HG02938 (cell line): ENCODE results near the gene HMHB1.
"Not testable (repeated sequence)": the region's sequence is repeated elsewhere in the genome, so short reads cannot be mapped to it uniquely, and the experiment has no call there.

ENCODE experiments used
- ATAC-seq: cut with Tn5 transposase; IDR thresholded peaks from one replicate; pipeline ENCODE4 v1.9.1; 2021; ENCODE audit warnings: mild to moderate bottlenecking, moderate library complexity; ENCODE audit not compliant: unreplicated experiment

Gene HMHB1

DNA sequence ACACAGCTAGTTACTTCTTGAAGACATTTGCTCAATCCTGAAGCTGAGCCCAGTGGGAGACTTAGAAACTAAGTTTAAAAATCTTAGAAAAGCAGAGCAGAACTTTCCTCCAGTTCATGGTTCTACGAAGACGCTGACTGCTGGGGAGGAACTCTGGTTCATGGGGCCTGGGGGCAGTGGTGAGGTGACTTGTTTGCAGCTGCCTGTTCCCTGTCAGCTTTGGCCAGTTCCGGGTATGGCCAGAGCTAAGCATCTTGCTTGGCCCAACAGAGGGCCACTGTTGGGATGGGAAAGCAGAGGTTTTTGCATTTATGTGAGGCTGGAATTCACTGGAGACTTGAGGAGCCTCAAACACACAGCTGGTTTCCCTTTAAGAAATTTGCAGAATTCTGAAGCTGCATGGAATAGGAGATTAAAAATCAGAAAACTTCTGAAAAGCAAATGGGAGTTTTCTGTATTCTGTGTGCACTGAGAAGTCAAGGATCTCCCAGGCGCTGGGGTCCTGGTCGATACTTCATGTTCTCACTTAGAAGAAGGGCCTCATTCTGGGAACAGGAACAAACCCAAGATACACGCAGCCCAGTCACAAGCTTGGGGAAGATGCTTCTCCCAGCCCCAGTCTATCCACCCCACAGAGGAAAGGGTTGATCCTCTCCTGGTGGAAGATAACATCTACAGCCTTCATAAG, 10.6 kb upstream of the HMHB1 start:
- ATAC-seq, result no peak

DNA sequence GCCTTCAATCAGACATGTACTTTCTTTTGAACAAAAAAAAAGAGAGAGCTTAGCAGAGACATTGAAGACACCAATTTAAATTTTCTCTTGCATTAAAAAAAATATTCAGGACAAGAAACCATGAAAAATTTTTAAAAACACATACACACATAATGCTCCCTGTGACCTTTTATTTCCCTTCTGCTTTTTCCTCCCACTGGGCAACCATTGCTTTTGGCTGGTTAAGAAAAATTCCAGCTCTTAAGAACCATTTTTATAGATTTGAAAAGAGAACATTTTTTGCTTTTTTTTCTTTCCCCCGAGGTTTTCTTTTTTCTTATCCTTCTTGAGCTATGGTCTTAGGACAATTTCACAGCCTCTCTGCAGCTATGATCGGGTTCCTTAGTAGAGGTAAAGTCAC, 6.1 kb upstream of the HMHB1 start:
- no peak for ATAC-seq

DNA sequence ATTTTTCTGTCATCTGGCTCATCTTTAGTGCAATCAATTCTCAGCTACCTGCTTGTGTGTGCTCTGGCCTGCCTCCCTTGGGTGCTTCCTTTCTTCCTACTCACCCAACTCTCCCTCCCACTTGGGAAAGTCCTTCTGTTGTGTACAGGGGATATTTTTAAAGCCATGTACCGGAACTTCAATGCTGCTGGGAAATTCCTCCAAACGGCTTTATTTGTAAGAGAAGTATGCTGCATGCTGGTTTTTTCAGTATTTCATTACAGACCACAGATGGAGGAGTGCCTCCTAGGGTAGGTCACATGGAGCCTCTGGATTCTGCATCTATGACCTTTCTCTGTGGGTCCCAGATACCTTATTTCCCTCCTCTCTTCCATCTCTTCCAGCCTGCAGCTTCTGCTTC, 5.4 kb upstream of the HMHB1 start:
- no peak for ATAC-seq

DNA sequence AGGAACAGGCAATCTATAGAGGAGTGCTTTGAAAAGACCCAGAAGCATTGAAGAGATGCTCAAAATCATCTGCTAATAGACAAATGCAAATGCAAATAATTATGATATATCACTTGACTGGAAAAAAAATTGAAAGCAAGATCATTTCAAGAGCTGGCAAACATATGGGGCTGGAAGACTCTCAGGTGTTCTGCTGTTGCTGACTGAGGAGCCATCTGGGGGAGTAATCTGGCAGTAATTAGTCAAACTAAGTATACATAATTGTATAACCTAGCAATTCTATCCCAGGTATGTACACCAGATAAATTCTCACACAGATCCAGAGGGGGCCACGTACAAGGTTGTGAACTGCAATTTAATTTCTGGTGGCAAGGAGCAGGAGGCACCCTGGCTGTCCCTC, 4.6 kb upstream of the HMHB1 start:
- no peak for ATAC-seq

DNA sequence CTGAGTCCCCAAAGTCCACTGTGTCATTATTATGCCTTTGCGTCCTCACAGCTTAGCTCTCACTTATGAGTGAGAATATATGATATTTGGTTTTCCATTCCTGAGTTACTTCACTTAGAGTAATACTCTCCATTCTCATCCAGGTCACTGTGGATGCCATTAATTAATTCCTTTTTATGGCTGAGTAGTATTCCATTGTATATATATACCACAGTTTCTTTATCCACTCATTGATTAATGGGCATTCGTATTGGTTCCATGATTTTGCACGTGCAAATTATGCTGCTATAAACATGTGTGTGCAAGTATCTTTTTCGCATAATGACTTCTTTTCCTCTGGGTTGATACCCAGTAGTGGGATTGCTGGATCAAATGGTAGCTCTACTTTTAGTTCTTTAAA, 4.4 kb downstream of the HMHB1 start:
- not testable (repeated sequence) for ATAC-seq

DNA sequence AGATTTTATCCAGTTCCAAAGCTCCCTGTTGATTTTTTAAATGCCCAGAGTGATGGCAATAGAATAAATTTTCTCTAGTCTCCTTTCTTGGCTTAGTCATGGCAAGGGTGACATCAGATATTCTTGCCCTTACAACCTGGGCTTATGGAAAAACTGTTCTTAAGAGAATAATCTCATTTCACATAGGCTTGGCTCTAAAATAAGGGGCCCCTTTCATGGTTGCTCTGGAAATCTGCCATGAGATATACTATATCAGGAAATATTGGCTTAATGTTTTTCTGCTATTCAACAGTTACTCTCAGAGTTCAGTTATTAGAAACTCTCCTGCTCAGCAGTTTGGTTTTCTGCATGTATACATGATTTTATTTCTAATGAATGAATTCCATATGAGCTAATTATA, 7.8 kb downstream of the HMHB1 start:
- no peak for ATAC-seq

DNA sequence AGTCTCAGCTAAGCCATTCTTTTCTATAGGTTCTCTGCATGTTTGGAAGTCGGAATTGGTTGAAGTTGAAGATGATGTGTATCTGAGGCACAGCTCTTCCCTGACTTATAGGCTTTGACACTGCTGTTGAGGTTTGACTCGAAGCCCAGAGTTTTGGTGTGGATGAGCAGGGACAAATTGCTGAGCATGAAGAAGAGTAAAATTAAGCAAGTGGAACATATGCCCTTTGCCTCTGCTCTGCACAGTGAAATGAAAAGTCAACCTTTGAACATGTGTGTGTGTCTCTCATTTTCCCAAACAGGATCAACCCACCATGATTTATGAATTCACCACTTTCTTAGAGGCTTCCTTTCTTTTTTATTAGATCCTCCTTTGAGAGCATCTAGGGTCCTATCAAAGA, 8.5 kb downstream of the HMHB1 start:
- ATAC-seq, result no peak

DNA sequence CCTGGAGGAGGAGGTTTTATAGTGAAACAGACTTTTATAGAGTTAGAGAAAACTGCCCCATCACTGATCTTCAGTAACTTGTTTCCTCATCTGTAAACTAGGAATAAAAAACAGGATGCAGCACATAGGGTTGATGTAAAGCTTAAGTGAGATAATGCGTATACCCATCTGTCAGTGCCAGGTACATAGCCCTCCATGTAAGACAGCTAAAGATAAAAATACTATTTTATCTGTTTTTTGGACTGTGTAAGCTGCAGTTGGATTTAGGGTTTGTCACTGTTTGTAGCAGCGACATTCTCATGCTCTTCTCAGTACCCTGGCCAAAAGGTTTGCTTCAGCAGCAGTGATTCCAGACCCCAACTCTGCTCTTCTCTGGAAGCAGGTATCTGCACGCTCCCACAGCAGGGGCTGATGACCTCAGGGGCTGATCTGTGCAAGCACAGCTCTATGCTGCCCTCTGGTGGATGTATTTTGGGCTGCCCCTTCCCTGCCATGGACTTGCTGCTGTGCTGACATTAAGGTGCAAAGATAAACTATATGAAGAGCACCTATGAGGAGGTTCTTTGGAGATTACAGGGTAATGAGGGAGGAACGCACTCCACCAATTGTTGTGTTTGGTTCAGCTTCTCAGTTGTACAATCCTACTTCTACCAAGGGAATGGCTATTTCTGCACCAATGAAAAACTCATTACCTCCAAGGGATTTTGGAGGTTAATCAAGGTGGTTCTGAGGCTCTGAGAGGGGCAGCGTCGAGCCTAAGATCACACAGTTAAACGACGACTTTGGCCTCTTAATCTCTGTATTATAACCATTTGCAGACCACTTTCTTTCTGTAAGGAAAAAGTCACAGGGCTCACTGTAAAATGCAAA, 13.1 kb downstream of the HMHB1 start:
- peak; percentile 51 for ATAC-seq

DNA sequence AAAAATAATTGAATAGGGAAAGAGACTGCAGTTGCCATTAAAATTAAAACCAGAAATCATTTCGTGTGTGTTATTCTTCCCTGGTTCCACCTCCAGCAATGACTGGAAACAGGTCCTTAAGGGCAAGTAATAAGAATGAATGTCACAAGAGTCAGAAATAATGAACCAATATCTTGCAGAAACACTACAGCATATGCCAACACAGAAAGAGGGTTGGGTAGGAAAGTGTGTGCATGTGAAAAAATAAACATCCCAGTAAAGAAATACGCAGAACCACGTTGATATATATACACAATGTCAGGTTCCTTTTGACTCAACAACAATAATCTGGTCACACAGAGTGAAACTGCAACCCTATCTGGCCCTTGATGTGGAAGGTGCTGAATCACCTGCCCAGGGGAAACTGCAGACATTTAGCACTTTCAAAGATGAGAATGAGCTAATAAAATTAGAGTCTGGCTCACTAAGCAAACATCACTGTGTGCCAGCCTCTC, 15.0 kb downstream of the HMHB1 start:
- ATAC-seq, result peak; percentile 91

DNA sequence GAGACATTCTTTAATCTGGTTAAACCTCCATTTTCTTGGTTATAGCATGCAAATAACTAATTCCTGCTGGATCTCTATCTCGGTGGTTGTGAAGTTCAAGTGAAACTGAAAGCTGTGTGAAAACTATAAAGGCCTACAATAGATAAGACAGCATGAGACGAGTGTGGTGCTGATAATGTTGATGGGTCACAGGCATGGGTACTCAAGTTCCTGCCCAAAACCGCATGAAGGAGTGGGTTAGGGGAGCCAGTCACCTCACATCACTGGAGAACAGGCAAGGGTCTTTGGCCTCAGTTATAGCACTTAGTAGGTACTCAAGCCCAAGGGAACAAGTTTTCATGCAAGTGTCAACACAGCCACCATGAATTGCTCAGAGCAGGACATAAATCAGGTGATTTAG, 16.7 kb downstream of the HMHB1 start:
- ATAC-seq, result no peak

DNA sequence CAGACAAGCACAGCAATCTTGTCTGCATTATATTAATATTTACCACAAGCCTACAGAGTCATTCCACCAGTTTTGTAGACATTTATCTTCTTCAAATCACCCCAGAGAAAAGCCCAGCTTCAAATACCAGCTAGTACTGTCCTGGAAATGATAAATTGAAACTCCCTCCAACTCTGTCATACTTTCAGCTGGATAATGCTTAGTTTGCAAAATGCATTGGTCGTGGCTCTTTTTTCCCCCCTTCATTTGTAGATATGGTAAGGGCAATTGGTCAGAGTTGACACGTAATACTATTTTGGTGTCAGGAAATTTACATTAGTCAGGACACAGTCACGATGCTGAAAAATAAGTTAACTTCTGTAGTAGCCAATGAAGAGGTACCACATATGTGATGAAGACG, 21.2 kb downstream of the HMHB1 start:
- no peak for ATAC-seq

DNA sequence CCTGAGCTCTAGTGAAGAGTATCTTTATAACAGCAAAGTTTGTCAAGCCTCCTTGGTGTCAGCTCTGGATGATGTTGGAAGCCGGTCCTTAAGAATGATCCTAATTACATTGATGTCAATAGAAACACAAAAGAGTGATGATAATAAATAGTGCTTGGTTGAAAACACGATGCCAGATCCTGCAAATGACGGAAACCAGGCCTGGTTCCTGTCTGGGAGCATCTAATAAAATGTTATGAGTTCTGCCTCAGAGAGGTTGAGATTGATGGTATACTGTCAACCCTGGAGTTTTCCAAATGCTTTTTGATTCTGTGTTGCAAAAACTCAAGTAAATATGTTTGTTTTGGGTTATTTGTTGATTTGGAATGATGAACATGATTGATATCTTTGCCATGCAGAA, 23.3 kb downstream of the HMHB1 start:
- no peak for ATAC-seq

DNA sequence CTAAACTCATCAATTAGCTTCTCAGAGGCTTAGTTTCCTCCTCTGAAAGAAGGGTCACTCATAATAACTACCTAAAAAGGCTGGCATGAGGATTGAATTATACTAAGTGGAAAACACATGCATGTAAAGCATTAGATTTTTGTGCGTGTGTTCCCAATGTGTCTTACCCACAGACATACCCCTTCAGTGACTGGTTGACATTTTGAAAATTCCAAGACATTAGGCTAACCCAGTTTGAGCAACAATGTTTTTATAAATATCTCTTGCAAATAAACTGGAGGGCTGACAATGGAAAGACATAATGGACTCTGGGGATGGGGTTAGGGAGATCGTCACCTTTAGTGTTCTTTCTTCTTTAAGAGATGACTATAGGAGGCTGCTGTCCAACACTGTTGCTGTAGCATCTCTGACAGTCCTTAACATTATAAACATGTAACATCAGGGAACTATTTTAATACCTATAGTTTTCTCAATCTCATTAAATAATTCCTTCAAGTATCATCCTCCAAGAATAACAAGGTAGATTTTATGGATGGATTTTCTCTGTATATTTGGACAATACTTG, 24.3 kb downstream of the HMHB1 start:
- no peak for ATAC-seq

DNA sequence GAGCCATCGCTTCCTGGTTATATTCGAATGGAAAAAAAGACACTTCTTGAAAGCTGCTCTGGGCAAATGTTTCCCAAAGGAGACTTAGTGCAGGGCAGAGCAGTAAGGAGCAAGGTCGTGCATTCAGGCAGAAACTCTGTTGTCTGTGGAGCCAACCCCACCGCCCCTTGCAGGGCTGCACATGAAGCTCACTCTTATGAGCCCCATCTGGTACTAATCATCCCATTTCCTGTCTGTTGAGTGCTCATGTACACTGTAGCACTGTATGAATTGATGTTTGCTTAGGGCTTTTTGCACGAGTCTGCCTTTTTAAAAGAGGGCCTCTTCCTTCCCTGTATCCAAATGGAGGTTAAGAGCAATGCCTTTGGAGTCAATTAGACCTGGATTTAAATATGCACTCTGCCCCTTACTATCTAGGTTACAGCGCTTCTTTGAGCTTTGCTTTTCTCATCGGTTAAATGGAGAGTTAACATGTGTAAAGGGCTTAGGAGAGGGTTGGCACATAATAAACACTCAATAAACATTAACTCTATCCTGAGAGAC, 25.4 kb downstream of the HMHB1 start:
- no peak for ATAC-seq

DNA sequence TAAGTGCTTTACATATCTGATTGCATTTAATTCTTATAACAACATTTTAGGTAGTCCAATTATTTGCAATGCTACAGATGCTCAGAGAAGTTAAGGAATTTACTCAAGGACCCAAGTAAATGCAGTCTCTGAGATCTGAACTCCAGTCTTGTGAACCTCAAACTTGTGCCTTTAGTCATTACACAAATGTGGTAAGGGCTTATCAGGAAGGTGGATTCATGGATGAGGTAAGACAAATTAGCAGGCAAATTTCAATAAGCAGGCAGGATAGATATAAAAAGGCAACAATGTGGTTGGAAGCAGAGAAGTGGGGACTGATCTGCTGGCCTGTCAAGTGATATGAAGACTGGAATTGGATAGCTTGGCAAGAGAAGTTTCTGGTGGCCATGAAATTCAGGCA, 29.5 kb downstream of the HMHB1 start:
- no peak for ATAC-seq

DNA sequence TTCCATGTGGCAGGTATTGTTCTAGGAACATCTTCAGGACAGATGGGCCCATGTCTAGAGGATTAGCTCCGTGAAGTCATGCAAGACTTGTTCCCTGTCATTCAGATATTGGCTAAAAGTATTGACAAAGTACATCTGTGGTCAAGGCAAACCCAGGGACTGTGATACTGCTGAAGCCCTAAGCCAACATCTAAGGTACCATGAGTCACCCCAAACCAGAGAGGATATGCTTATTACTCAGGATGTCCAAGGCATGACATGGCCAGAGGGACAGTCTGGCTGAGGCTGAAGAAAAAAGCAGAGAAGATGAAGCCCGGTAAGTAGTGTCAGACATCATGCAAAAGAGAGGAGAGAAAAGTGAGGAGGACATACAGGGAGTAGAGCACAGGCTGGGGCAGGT, 31.0 kb downstream of the HMHB1 start:
- no peak for ATAC-seq

DNA sequence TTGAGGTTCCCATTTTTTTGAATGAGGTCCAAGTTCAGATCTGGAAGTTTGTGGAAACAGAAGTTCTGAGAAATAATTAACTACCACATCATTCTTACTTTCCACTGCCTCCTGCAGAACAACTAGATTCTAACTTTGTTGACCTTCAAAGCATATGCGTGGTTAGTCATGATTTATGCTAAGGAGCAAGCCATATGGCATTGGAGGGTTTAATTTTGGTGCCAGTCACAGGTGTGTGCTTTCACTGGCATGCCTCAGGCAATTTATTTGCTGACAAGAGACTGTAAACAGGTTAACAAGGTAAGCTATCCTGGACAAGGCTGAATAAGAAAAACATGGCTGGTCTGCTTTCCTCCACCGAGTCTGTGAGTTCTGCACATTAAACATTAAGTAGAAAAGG, 31.5 kb downstream of the HMHB1 start:
- ATAC-seq, result no peak

DNA sequence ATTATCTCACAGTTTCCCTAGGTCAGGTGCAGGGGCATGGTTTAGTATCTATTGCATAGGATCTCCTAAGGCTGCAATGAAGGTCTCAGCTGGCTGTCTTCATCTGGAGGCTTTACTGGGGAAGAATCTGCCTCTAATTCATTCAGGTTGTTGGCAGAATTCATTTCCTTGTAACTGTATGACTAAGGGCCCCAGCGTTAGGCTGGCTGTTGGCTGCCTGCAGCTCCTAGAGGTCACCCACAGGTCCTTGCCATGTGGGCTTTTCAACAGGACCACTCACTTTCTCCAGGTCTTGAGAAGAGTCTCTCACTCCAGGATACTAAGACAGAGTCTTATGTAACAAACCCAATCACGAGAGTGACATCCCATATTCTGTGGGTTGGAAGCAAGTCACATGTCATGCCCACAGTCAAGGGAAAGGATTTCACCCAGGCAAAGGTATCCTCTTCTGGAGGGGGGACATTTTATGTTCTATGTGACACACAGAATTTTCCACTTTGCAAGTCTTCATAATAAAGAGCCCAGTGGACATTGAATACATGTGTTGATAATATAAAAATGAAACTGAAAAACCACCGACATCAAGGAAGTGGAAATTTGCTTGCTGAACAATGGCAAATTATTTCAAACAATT, 38.2 kb downstream of the HMHB1 start:
- ATAC-seq, result no peak

DNA sequence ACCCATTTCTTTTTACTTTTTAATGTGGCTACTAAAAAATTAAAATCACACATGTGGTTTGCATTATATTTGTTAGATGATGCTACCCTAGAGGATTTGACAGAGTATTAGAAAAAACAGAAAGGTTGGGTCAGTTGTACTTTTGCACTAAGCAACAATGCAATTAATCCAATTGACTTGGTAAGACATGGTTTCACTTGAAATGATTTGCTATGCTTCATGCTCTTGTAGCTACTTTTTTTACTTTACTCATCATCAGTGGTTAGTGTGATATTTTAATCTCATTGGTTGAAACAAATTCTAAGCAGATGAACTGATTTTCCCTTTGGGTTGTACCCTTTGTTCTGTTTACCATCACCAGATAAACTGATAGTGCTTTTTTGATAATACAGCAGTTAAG, 39.4 kb downstream of the HMHB1 start:
- ATAC-seq, result no peak

DNA sequence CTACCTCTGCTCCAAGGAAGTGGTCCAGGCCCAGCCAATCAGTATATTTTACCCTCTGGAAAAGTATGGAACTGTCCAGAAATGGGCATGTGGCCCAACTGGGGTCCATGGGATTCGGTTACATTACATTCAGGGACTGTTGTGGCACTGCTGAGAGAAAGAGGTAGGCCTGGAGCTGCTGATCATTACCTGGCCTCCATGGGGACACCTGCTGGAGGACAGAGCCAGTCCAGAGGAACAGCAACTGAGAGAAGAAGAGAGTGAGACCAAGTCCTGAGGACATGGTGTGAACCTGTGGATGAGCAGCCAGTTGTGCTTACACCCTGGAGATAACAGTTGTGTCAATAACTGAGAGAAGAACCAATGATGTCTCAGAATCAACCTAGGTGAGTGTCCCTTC, 48.2 kb downstream of the HMHB1 start:
- no peak for ATAC-seq

DNA sequence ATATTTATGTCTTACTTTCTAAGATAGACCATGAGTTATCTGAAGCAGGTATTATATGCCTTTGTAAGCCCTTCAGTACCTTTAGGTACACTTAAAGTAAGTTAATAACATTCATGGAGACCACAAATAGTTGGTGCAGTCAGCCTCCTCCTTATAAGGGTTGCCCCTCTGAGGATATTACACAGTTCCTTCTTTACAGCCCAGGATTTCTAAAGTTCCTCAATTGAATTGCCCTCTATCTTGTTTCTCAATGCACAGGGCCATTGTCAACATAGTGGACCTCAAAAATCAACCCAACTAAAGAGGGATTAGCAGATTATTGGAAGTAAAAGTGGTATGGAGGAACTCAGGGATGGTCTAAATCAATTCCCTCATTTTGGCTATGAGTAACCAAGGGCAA, 50.3 kb downstream of the HMHB1 start:
- no peak for ATAC-seq
